Activated CD4-positive, alpha-beta T cell treated with anti-CD3 and anti-CD28 coated beads, Interleukin-10, Interleukin-2, amounts not matched to agents 100 ng/mL and 50 ng/mL, durations not matched to agents 16 hours and 8 hours (primary cell): ENCODE measurements around the gene OPCML.
A peak's percentile ranks its signal among the peaks of the same experiment; 100 is the strongest.

ENCODE experiments used
- DNase-seq: peaks from one replicate; pipeline ENCODE4 v3.0.0-alpha.2; 2020

Gene OPCML

GRCh38 chr11:133166662-133167061 is 365.6 kb downstream of the OPCML start:
- no peak for DNase-seq

GRCh38 chr11:133164986-133165385 is 367.3 kb downstream of the OPCML start:
- no peak for DNase-seq

- DNase-seq, result peak; percentile 55
Observed at GRCh38 chr11:133163463-133164419, 368.6 kb downstream of the OPCML start.

- DNase-seq, result no peak
Observed at GRCh38 chr11:133162227-133162626, 370.1 kb downstream of the OPCML start.

- DNase-seq, result no peak
Observed at GRCh38 chr11:133160754-133161153, 371.5 kb downstream of the OPCML start.

- DNase-seq, result no peak
Observed at GRCh38 chr11:133156986-133157745, 375.1 kb downstream of the OPCML start.

GRCh38 chr11:133154781-133155180 is 377.5 kb downstream of the OPCML start:
- DNase-seq, result no peak

GRCh38 chr11:133154076-133154475 is 378.2 kb downstream of the OPCML start:
- DNase-seq, result no peak

GRCh38 chr11:133153031-133153430 is 379.3 kb downstream of the OPCML start:
- DNase-seq, result no peak

GRCh38 chr11:133149698-133150097 is 382.6 kb downstream of the OPCML start:
- no peak for DNase-seq

GRCh38 chr11:133147625-133148024 is 384.7 kb downstream of the OPCML start:
- DNase-seq, result no peak

- no peak for DNase-seq
Observed at GRCh38 chr11:133146697-133147306, 385.5 kb downstream of the OPCML start.

GRCh38 chr11:133137939-133138338 is 394.4 kb downstream of the OPCML start:
- DNase-seq, result no peak

GRCh38 chr11:133137270-133137669 is 395.0 kb downstream of the OPCML start:
- DNase-seq, result no peak

GRCh38 chr11:133136376-133136775 is 395.9 kb downstream of the OPCML start:
- DNase-seq, result no peak

GRCh38 chr11:133134314-133135173 is 397.8 kb downstream of the OPCML start:
- DNase-seq, result peak; percentile 66

GRCh38 chr11:133133606-133134005 is 398.7 kb downstream of the OPCML start:
- DNase-seq, result no peak

- DNase-seq, result no peak
Observed at GRCh38 chr11:133133050-133133449, 399.3 kb downstream of the OPCML start.

GRCh38 chr11:133127741-133128140 is 404.6 kb downstream of the OPCML start:
- no peak for DNase-seq

- no peak for DNase-seq
Observed at GRCh38 chr11:133123796-133124195, 408.5 kb downstream of the OPCML start.

- no peak for DNase-seq
Observed at GRCh38 chr11:133123366-133123765, 408.9 kb downstream of the OPCML start.

GRCh38 chr11:133122256-133122655 is 410.0 kb downstream of the OPCML start:
- DNase-seq, result no peak
